LNCAP (cell line): ENCODE measurements around the gene NEK8.

Experiments
- CTCF ChIP-seq: fragments of 450-650 bp; IDR thresholded peaks from 2 replicates; pipeline ENCODE4 v1.5.1; 2017; ENCODE audit warnings: mild to moderate bottlenecking

Gene NEK8

DNA sequence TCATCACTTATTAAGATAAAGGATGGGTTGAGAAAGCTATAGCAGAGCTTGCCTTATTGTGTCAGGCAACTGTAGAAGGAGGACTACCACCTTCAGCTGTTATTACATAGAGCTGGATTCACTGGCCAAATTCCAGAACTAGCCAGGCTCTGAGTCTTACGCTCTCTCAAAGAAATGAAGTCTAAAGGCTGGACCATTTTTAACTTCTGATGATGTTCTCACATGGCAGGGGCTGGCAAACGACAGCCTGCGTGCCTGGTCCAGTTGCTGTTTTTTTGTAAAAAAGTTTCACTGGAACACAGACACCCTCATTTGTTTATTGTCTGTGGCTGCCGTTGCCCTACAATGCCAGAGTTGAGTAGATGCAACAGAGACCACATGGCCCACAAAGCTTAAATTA lies 36.5 kb downstream of the NEK8 start:
- no peak for TF ChIP-seq CTCF

DNA sequence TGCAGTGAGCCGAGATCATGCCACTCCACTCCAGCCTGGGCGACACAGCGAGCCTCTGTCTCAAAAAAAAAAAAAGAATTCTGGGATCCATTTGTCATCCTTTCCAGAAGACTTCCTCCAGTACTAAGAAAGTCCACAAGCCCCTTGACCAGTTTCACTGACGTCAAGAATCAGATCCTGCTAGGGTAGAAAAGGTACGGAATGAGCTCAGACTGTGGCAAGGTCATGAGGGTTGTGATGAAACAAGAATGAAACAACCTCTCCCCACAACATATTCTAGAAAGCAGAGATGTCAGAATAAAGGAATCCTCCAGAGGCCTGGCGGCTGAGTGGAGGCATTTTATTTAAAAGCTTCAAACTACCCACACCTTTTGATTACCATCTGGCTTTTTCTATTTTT lies 45.1 kb downstream of the NEK8 start:
- TF ChIP-seq CTCF = no peak

GRCh38 chr17:28774206-28774605 lies 45.6 kb downstream of the NEK8 start:
- no peak for TF ChIP-seq CTCF

GRCh38 chr17:28777178-28777577 lies 48.6 kb downstream of the NEK8 start:
- TF ChIP-seq CTCF = no peak

GRCh38 chr17:28783161-28783560 lies 54.6 kb downstream of the NEK8 start:
- TF ChIP-seq CTCF = no peak

GRCh38 chr17:28788100-28788499 lies 59.5 kb downstream of the NEK8 start:
- TF ChIP-seq CTCF = no peak
